H1 (cell line): ENCODE measurements around the gene MACROD2. TPM values are rescaled to one million over a fixed set of nuclear protein-coding genes. Genes with fewer than 3 reads are reported as not detected.

Experiments used
- CHD1 ChIP-seq: IDR thresholded peaks from 2 replicates; pipeline ENCODE4 v1.6.1; 2012; ENCODE audit warnings: low read depth, low read length, improper control_type of control experiment
- GABPA ChIP-seq: IDR thresholded peaks from 2 replicates; pipeline ENCODE4 v1.6.1; 2011; ENCODE audit warnings: mild to moderate bottlenecking, low read length, moderate library complexity, borderline replicate concordance; ENCODE audit not compliant: insufficient read depth
- JUN ChIP-seq: IDR thresholded peaks from 2 replicates; pipeline ENCODE4 v1.6.1; 2011; ENCODE audit warnings: low read depth, mild to moderate bottlenecking, improper control_type of control experiment, low read length
- RBBP5 ChIP-seq: IDR thresholded peaks from 2 replicates; pipeline ENCODE4 v1.7.1; 2012; ENCODE audit warnings: low read depth, mild to moderate bottlenecking, inconsistent platforms, low read length, moderate library complexity, borderline replicate concordance
- SAP30 ChIP-seq: fragments of 300-600 bp; sonication (generic); IDR thresholded peaks from 2 replicates; pipeline ENCODE4 v1.7.1; 2012; ENCODE audit warnings: low read length, moderate library complexity, mild to moderate bottlenecking, inconsistent platforms; ENCODE audit not compliant: insufficient read depth, insufficient replicate concordance
- polyA plus RNA-seq, 7 experiments: library from polyadenylated mRNA; depleted of rRNA in 3 of 7; stranded (reverse) in 5 of 7; unstranded in 2 of 7; fragments of >200 nt in 5 of 7; fragments of 200-250 nt in 2 of 7; gene quantifications; 1 replicate in 5 of 7; 2 replicates in 1 of 7; 4 replicates in 1 of 7; pipeline versions ENCODE4 v1.2.1 to v1.2.3, GENCODE V29; 2011 to 2013; ENCODE audit warnings: missing spikeins in 2 of 7, mixed read lengths in 2 of 7
- total RNA-seq: library from RNA; stranded (reverse); fragmentation: NEBNext Ultra II Directional; extraction: Animal tissue kit (Norgen Biotek cat#: 25700); gene quantifications from 2 replicates; pipeline ENCODE4 v1.2.1, GENCODE V29; 2021

Gene MACROD2
- total and polyA plus RNA-seq, 2 of the 8 experiments (the other 6 are each of a cell fraction or from before 2014, with no cell fraction given): 0.70 to 3.9 TPM

DNA sequence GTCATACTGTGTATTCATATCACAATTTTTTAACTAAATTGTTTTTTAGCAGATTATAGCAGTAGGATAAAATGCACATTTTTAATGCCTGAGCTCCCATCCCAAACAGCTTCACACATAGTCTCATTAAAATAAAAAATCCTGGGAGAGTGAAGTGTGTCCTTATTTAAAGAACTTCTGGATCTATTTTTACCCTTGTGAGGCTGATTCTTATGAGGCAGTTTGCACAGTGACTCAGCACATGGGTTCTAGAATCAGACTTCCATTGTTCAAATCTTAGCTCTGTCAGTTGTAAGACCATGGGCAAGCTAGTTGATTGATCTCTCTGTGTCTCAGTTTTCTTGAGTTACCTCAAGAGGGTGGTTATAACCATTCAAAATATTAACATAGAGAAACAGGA, 72.3 kb downstream of the MACROD2 start (continued):
- TF ChIP-seq RBBP5 (no peak), GABPA (no peak), JUN (no peak), SAP30 (no peak), CHD1 (no peak)
